Peyer's patch (tissue), 4 donors: ENCODE data around the gene ELFN2. TPM values are rescaled to one million over a fixed set of nuclear protein-coding genes. Genes with fewer than 3 reads are reported as not detected.

Experiments used
- DNase-seq, 3 donors: peaks; one replicate each; pipeline ENCODE4 v3.0.0-alpha.2; 2017 to 2019
- H3K27ac ChIP-seq, 4 donors: fragments of 200-600 bp; sonication (generic); one replicate each; pipeline ENCODE4 v1.5.1; 2016 to 2019
- H3K27me3 ChIP-seq, 2 donors: fragments of 200-600 bp; sonication (generic); one replicate each; pipeline ENCODE4 v1.5.1; 2019
- H3K36me3 ChIP-seq, 3 donors: fragments of 200-600 bp; sonication (generic); one replicate each; pipeline ENCODE4 v1.5.1; 2016 to 2019
- H3K4me1 ChIP-seq, 4 donors: fragments of 200-600 bp; sonication (generic); one replicate each; pipeline ENCODE4 v1.5.1; 2016 to 2019
- H3K4me3 ChIP-seq, 4 donors: fragments of 200-600 bp; sonication (generic); 1 replicate in 3 of 4; 2 replicates in 1 of 4; pipeline ENCODE4 v1.5.1; 2016 to 2019; ENCODE audit warnings: mild to moderate bottlenecking in 1 of 4
- H3K9me3 ChIP-seq, 4 donors: fragments of 200-600 bp; sonication (generic); one replicate each; pipeline ENCODE4 v1.5.1; 2016 to 2019; ENCODE audit warnings: mild to moderate bottlenecking in 1 of 4
- CTCF ChIP-seq, 6 experiments: fragments of 450-650 bp in 4 of 6; fragments of 200-600 bp in 2 of 6; sonication (generic) in 1 of 6; IDR thresholded peaks; one replicate each; pipeline ENCODE4 v1.5.1; 2017 to 2019; ENCODE audit warnings: antibody characterized with exemption in 6 of 6, mild to moderate bottlenecking in 3 of 6, moderate library complexity in 1 of 6
- POLR2A ChIP-seq, 2 donors: fragments of 450-650 bp; IDR thresholded peaks; one replicate each; pipeline ENCODE4 v1.5.1; 2017; ENCODE audit warnings: antibody characterized with exemption in 2 of 2, mild to moderate bottlenecking in 2 of 2, moderate library complexity in 2 of 2
- total RNA-seq, 4 donors: library from RNA; depleted of rRNA; stranded (reverse); fragments of >200 nt; gene quantifications; one replicate each; pipeline ENCODE4 v1.1.0, GENCODE V29; 2016

ELFN2 gene
- total RNA-seq, 4 donors from 2014 or later: under 0.01 TPM; not detected in 3

DNA sequence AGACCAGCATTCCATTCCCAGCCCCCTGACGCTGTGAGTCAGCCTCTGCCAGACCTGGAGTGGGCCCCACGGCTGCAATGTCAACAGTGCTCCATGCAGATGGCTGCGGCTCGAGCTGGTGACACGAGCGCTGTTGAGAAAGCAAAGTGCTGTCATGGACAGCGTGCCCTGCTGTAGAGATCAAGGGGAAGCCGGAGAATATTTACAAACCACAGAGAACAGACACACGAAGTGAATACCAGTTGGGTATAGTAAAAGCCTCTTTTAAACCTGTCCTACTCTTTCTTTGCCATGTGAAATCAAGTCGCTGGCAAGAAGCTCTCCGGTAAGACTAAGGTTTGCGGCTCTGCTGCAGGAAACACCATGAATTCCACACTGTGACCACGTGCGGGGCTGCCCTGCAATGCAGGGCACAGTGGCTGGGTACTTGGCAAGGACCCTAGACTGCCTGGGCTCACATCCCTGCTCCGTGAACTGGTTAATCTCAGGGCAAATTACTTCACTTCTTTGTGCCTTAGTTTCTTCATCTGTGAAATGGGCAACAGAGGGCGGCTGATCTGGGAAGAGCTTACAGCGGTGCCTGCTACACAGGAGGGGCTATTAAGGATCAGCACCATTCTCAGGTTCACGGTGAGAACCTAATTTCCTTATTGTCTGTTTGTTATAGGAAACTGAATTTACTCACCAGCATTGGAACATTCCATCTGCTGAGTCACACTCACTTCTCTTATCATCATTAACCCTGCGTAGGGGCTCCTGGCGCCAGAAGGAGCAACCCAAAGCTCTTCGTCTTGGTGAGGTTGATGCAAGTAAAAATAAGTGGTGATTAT lies 27.8 kb upstream of the ELFN2 start:
- H3K27ac ChIP-seq: no peak overlapping the region
- no peaks in the 10 kb centered on the region for H3K27me3 ChIP-seq
- H3K9me3 ChIP-seq: no peaks in the 10 kb centered on the region
- no peak for DNase-seq
- H3K4me1 ChIP-seq: peaks cover 0 to 13% (median 3%) of the 10 kb centered on the region in 4 donors
- no peaks in the 10 kb centered on the region for H3K36me3 ChIP-seq
- TF ChIP-seq POLR2A (IDR thresholded peaks at IDR 0.05) (no peak), CTCF (IDR thresholded peaks at IDR 0.05) (no peak)
- H3K4me3 ChIP-seq: no peak overlapping the region

GRCh38 chr22:37453696-37454095 lies 26.4 kb upstream of the ELFN2 start:
- peaks cover 0 to 9% (median 3%) of the 10 kb centered on the region in 4 donors for H3K4me1 ChIP-seq
- H3K4me3 ChIP-seq: no peak overlapping the region
- no peaks in the 10 kb centered on the region for H3K9me3 ChIP-seq
- H3K27me3 ChIP-seq: no peaks in the 10 kb centered on the region
- no peak overlapping the region for H3K27ac ChIP-seq
- DNase-seq: no peak
- TF ChIP-seq CTCF (IDR thresholded peaks at IDR 0.05) (no peak), POLR2A (IDR thresholded peaks at IDR 0.05) (no peak)
- H3K36me3 ChIP-seq: no peaks in the 10 kb centered on the region

- no peaks in the 10 kb centered on the region for H3K9me3 ChIP-seq
- DNase-seq: no peak
- H3K36me3 ChIP-seq: no peaks in the 10 kb centered on the region
- H3K4me3 ChIP-seq: no peak overlapping the region
- H3K4me1 ChIP-seq: peaks cover 0 to 9% (median 0%) of the 10 kb centered on the region in 4 donors
- no peak overlapping the region for H3K27ac ChIP-seq
- no peaks in the 10 kb centered on the region for H3K27me3 ChIP-seq
- TF ChIP-seq CTCF (IDR thresholded peaks at IDR 0.05) (no peak), POLR2A (IDR thresholded peaks at IDR 0.05) (no peak)
Measured at GRCh38 chr22:37451218-37451617, 23.9 kb upstream of the ELFN2 start.

GRCh38 chr22:37449331-37450001 lies 22.2 kb upstream of the ELFN2 start:
- TF ChIP-seq POLR2A (IDR thresholded peaks at IDR 0.05): no peak
- no peak for TF ChIP-seq CTCF (IDR thresholded peaks at IDR 0.05)
- Histone ChIP-seq H3K4me3 (no peak overlapping the region), H3K36me3 (no peaks in the 10 kb centered on the region), H3K27ac (no peak overlapping the region), H3K9me3 (no peaks in the 10 kb centered on the region), H3K4me1 (no peaks in the 10 kb centered on the region), H3K27me3 (no peaks in the 10 kb centered on the region)
- no peak for DNase-seq

GRCh38 chr22:37448516-37449127 lies 21.3 kb upstream of the ELFN2 start:
- no peak for DNase-seq
- TF ChIP-seq CTCF (IDR thresholded peaks at IDR 0.05) (no peak), POLR2A (IDR thresholded peaks at IDR 0.05) (no peak)
- no peaks in the 10 kb centered on the region for H3K4me1 ChIP-seq
- no peak overlapping the region for H3K27ac ChIP-seq
- H3K36me3 ChIP-seq: no peaks in the 10 kb centered on the region
- H3K9me3 ChIP-seq: no peaks in the 10 kb centered on the region
- H3K4me3 ChIP-seq: no peak overlapping the region
- no peaks in the 10 kb centered on the region for H3K27me3 ChIP-seq
